ENCODE results near the gene PLPP6. TPM values are rescaled to one million over a fixed set of nuclear protein-coding genes. Genes with fewer than 3 reads are reported as not detected.

Gene PLPP6
- total RNA-seq, 4 donors from 2014 or later, result 4.2 to 8.0 (median 5.6) TPM

DNA sequence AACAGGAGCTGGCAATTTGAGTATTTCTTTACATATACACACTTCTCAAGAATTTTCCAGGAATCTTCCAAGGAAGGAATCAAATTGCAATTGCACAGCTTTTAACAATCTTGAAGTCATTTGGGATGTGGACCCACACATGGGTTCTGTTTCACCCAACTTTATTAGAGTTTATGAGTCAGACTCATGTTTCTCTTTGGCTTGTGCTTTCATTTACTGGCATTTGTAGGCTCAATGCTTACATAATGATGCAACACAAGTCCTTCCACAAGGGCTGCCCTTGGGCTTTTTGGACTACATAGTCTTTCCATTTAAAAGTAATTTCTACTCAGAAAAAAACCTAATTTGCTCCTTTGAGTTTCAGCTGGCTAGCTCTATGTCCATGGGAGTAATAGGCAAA, 12.7 kb downstream of the PLPP6 start:
- Histone ChIP-seq H3K27me3 (no peaks in the 10 kb centered on the region), H3K36me3 (no peaks in the 10 kb centered on the region), H3K9me3 (no peaks in the 10 kb centered on the region), H3K27ac (no peak overlapping the region), H3K4me3 (no peak overlapping the region), H3K4me1 (peaks cover 0 to 9% (median 4%) of the 10 kb centered on the region in 4 donors)
- no peak for TF ChIP-seq POLR2A (IDR thresholded peaks at IDR 0.05)
- TF ChIP-seq CTCF (IDR thresholded peaks at IDR 0.05), result no peak
- TF ChIP-seq EP300 (IDR thresholded peaks at IDR 0.05), result no peak
- DNase-seq (ENCODE audit: low spot score in 2 of 2), result no peak

GRCh38 chr9:4677392-4677791, 15.3 kb downstream of the PLPP6 start:
- no peak overlapping the region for H3K4me3 ChIP-seq
- 83 to 95% methylated on average over 3 of the region's 3 CpGs for WGBS, 2 donors
- H3K27me3 ChIP-seq, result no peaks in the 10 kb centered on the region
- H3K9me3 ChIP-seq, result no peaks in the 10 kb centered on the region
- H3K27ac ChIP-seq, result no peak overlapping the region
- no peak for DNase-seq (ENCODE audit: low spot score in 2 of 2)
- no peak for TF ChIP-seq POLR2A (IDR thresholded peaks at IDR 0.05)
- no peak for TF ChIP-seq EP300 (IDR thresholded peaks at IDR 0.05)
- no peak for TF ChIP-seq CTCF (IDR thresholded peaks at IDR 0.05)
- peaks cover 0 to 24% (median 15%) of the 10 kb centered on the region in 4 donors for H3K4me1 ChIP-seq
- no peaks in the 10 kb centered on the region for H3K36me3 ChIP-seq

GRCh38 chr9:4678679-4679267, 16.7 kb downstream of the PLPP6 start:
- Histone ChIP-seq H3K4me1 (peaks cover 0 to 31% (median 15%) of the 10 kb centered on the region in 4 donors), H3K4me3 (peak overlapping the region; percentile 83 to 92 (median 87)), H3K9me3 (no peaks in the 10 kb centered on the region), H3K36me3 (no peaks in the 10 kb centered on the region), H3K27ac (peak overlapping the region; percentile 91 to 98 (median 98)), H3K27me3 (no peaks in the 10 kb centered on the region)
- WGBS, 2 donors, result 0 to 1% methylated on average over 16 of the region's 16 CpGs
- DNase-seq (ENCODE audit: low spot score in 2 of 2), result no peak
- TF ChIP-seq CTCF (IDR thresholded peaks at IDR 0.05) (no peak), POLR2A (IDR thresholded peaks at IDR 0.05) (no peak), EP300 (IDR thresholded peaks at IDR 0.05) (no peak)

GRCh38 chr9:4679268-4680172, 17.4 kb downstream of the PLPP6 start, which contains the start of gene CDC37L1:
Gene CDC37L1 (plus strand): TSS chr9:4679569. CDS start chr9:4679768, 199 bp downstream.
- Histone ChIP-seq H3K4me3 (peak within 1 kb of the TSS; percentile 83 to 92 (median 87)), H3K27me3 (no peaks in the 10 kb centered on the region), H3K9me3 (no peaks in the 10 kb centered on the region), H3K27ac (peak within 1 kb of the TSS; percentile 91 to 98 (median 98)), H3K4me1 (peaks cover 0 to 39% (median 15%) of the 10 kb centered on the region in 4 donors), H3K36me3 (no peaks in the 10 kb centered on the region)
- peak; percentile 90 to 98 for TF ChIP-seq POLR2A (IDR thresholded peaks at IDR 0.05)
- peak; percentile 50 to 94 (median 70) for TF ChIP-seq CTCF (IDR thresholded peaks at IDR 0.05)
- TF ChIP-seq EP300 (IDR thresholded peaks at IDR 0.05), result peak; percentile 85 to 99
- peak; percentile 96 to 98 for DNase-seq (ENCODE audit: low spot score in 2 of 2)
- WGBS, 2 donors, result 0% methylated on average over 54 to 55 of the region's 66 CpGs

DNA sequence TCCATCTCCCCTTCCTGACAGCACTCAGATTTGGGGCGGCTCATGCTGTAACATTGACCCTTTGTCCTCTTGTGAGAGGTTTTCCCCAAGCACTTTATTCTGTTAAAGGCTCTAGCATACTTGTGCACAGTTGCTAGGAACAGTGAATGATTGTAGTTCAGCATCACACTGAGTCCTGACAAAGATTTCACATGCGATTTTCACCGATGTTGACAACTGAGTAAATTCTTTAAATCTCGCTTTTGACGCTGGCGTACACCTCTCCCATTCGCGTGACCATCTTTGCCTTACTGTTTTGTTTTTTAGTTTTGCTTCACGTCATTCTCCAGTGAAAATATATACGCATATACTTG, 18.1 kb downstream of the PLPP6 start:
- peak overlapping the region; percentile 83 to 92 (median 87) for H3K4me3 ChIP-seq
- peaks cover 0 to 6% (median 0%) of the 10 kb centered on the region in 3 donors for H3K36me3 ChIP-seq
- 1% methylated on average over 10 of the region's 10 CpGs for WGBS, 2 donors
- DNase-seq (ENCODE audit: low spot score in 2 of 2), result no peak
- TF ChIP-seq EP300 (IDR thresholded peaks at IDR 0.05) (no peak), POLR2A (IDR thresholded peaks at IDR 0.05) (no peak), CTCF (IDR thresholded peaks at IDR 0.05) (no peak)
- H3K9me3 ChIP-seq, result no peaks in the 10 kb centered on the region
- no peaks in the 10 kb centered on the region for H3K27me3 ChIP-seq
- peaks cover 0 to 45% (median 15%) of the 10 kb centered on the region in 4 donors for H3K4me1 ChIP-seq
- peak overlapping the region; percentile 91 to 98 (median 98) for H3K27ac ChIP-seq
